Endothelial cell of umbilical vein (primary cell): ENCODE results near the gene PTPRD. TPM values are rescaled to one million over a fixed set of nuclear protein-coding genes. Genes with fewer than 3 reads are reported as not detected.

Experiments
- BruUV-seq: library from RNA; stranded (reverse); fragments of 400-500 nt; replicated peaks from 2 replicates; lab custom pipeline; 2021; lab: Mats Ljungman, UMichigan
- CTCF ChIA-PET: fragments of 300-600, 350-600 bp; sonication (Branson Sonifier 250); formaldehyde crosslinking; loops from one replicate; lab custom pipeline; 2021; ENCODE audit warnings: antibody characterized with exemption, inconsistent platforms; lab: Charles Lee
- POLR2A ChIA-PET: fragments of 300-600, 350-600 bp; sonication (Branson Sonifier 250); formaldehyde crosslinking; loops from one replicate; lab custom pipeline; 2021; ENCODE audit warnings: antibody characterized with exemption, inconsistent platforms; lab: Charles Lee
- DNase-seq: peaks from one replicate; pipeline ENCODE4 v3.0.0-alpha.2; 2011; ENCODE audit warnings: low read depth, low spot score
- FAIRE-seq: peaks from 2 replicates; lab custom pipeline; 2011; peaks lifted over from hg19 to GRCh38; lab: Jason Lieb, UNC
- H2AFZ ChIP-seq: 2 replicates; pipeline ENCODE4 v1.6.0; 2012; ENCODE audit warnings: low read depth, low read length, control low read depth, inconsistent platforms
- H3K27ac ChIP-seq: 2 replicates; pipeline ENCODE4 v1.5.1; 2011; ENCODE audit warnings: low read depth, mild to moderate bottlenecking, control low read depth, low read length, moderate library complexity; ENCODE audit not compliant: insufficient read depth
- H3K27me3 ChIP-seq, 2 experiments: 2 replicates each; pipeline versions ENCODE4 v1.6.0 to v1.6.1; 2011; ENCODE audit warnings: low read length in 2 of 2, mixed read lengths in 1 of 2; ENCODE audit not compliant: control insufficient read depth in 2 of 2, insufficient read depth in 2 of 2
- H3K36me3 ChIP-seq, 2 experiments: 2 replicates in 1 of 2; 3 replicates in 1 of 2; pipeline ENCODE4 v1.5.1; 2011; ENCODE audit warnings: low read length in 2 of 2, mild to moderate bottlenecking in 1 of 2, moderate library complexity in 1 of 2; ENCODE audit not compliant: control insufficient read depth in 2 of 2, insufficient read depth in 2 of 2; ENCODE audit errors: extremely low read depth in 1 of 2
- H3K4me1 ChIP-seq: 3 replicates; pipeline ENCODE4 v1.5.1; 2011; ENCODE audit warnings: mild to moderate bottlenecking, low read length; ENCODE audit not compliant: control insufficient read depth, insufficient read depth; ENCODE audit errors: extremely low read depth
- H3K4me2 ChIP-seq: 2 replicates; pipeline ENCODE4 v1.6.1; 2011; ENCODE audit warnings: low read length, control low read depth, mixed read lengths; ENCODE audit not compliant: insufficient read depth
- H3K4me3 ChIP-seq, 3 experiments: fragments of 200-600 bp in 1 of 3; sonication (generic), shearing (Covaris generic) in 1 of 3; replicated peaks in 1 of 3; 2 replicates each; pipeline ENCODE4 v1.5.1; 2011 to 2016; ENCODE audit warnings: control low read depth in 3 of 3, low read length in 3 of 3, mild to moderate bottlenecking in 2 of 3, inconsistent platforms in 1 of 3, low read depth in 1 of 3, moderate library complexity in 1 of 3; ENCODE audit not compliant: insufficient read depth in 1 of 3
- H3K79me2 ChIP-seq: 2 replicates; pipeline ENCODE4 v1.6.0; 2012; ENCODE audit warnings: low read length, inconsistent platforms; ENCODE audit not compliant: control insufficient read depth, insufficient read depth
- H3K9ac ChIP-seq: replicated peaks from 2 replicates; pipeline ENCODE3; 2011; ENCODE audit warnings: low read length, control low read depth; ENCODE audit not compliant: insufficient read depth; ENCODE audit errors: extremely low read depth
- H3K9me1 ChIP-seq: replicated peaks from 3 replicates; pipeline ENCODE4 v1.6.0; 2011; ENCODE audit warnings: mild to moderate bottlenecking, low read length; ENCODE audit not compliant: control insufficient read depth, insufficient read depth; ENCODE audit errors: extremely low read depth
- H3K9me3 ChIP-seq: replicated peaks from 2 replicates; pipeline ENCODE4 v1.5.1; 2012; ENCODE audit warnings: low read length, inconsistent platforms; ENCODE audit not compliant: control insufficient read depth, insufficient read depth
- H4K20me1 ChIP-seq: replicated peaks from 2 replicates; pipeline ENCODE3; 2011; ENCODE audit warnings: mild to moderate bottlenecking, low read length; ENCODE audit not compliant: control insufficient read depth, insufficient read depth; ENCODE audit errors: extremely low read depth
- EZH2 ChIP-seq: IDR thresholded peaks from 2 replicates; pipeline ENCODE4 v1.6.1; 2012; ENCODE audit warnings: borderline replicate concordance, low read depth, mild to moderate bottlenecking, moderate library complexity, low read length, inconsistent platforms; ENCODE audit not compliant: severe bottlenecking
- FOS ChIP-seq: IDR thresholded peaks from 2 replicates; pipeline ENCODE4 v1.6.1; 2011; ENCODE audit warnings: mild to moderate bottlenecking, low read length, moderate library complexity, borderline replicate concordance; ENCODE audit not compliant: insufficient read depth
- GATA2 ChIP-seq: IDR thresholded peaks from 2 replicates; pipeline ENCODE4 v1.7.0; 2011; ENCODE audit warnings: low read depth, mild to moderate bottlenecking, moderate library complexity, mixed read lengths, low read length; ENCODE audit not compliant: insufficient read length, insufficient read depth
- JUN ChIP-seq: IDR thresholded peaks from 2 replicates; pipeline ENCODE4 v1.6.1; 2011; ENCODE audit warnings: borderline replicate concordance, low read depth; ENCODE audit not compliant: insufficient read length, insufficient read depth
- MAX ChIP-seq: IDR thresholded peaks from 2 replicates; pipeline ENCODE4 v1.6.1; 2011; ENCODE audit not compliant: insufficient read depth, insufficient read length
- MYC ChIP-seq: IDR thresholded peaks from one replicate; pipeline ENCODE4 v1.6.1; 2011; ENCODE audit warnings: mild to moderate bottlenecking, low read depth, low read length
- POLR2A ChIP-seq: IDR thresholded peaks from 2 replicates; pipeline ENCODE4 v1.6.1; 2012; ENCODE audit warnings: low read depth, mild to moderate bottlenecking, control low read depth, low read length
- POLR2AphosphoS5 ChIP-seq: IDR thresholded peaks from 2 replicates; pipeline ENCODE4 v1.6.1; 2012; ENCODE audit warnings: low read depth, mild to moderate bottlenecking, control low read depth, low read length, moderate library complexity; ENCODE audit not compliant: insufficient read depth
- dilution Hi-C: fragments of 300-500 bp; cut with MboI; formaldehyde crosslinking; loops from one replicate; pipeline ENCODE4 v1.15.0; 2019; ENCODE audit warnings: low sequenced_read_pairs; ENCODE audit not compliant: extremely low pct_ligation_motif_present
- intact Hi-C: fragments of 100-400 bp; cut with micrococcal nuclease; formaldehyde crosslinking; loops from one replicate; pipeline ENCODE4 v1.10.0; 2022
- polyA plus RNA-seq, 4 experiments: library from polyadenylated mRNA; depleted of rRNA in 3 of 4; stranded (reverse) in 3 of 4; unstranded in 1 of 4; fragments of >200 nt; gene quantifications; 2 replicates each; pipeline versions ENCODE4 v1.2.1 to v1.2.3, GENCODE V29; 2011 to 2012; ENCODE audit warnings: missing spikeins in 1 of 4
- total RNA-seq: library from RNA; stranded (reverse); gene quantifications from 2 replicates; pipeline ENCODE4 v1.2.3, GENCODE V29; 2021
- TF ChIP-seq, protein P1 (sequence below), 2 donors: IDR thresholded peaks; 1 replicate in 1 of 2; 2 replicates in 1 of 2; pipeline ENCODE4 v1.5.1; 2011; ENCODE audit warnings: low read length in 2 of 2, mild to moderate bottlenecking in 2 of 2, moderate library complexity in 2 of 2, control low read depth in 1 of 2, inconsistent platforms in 1 of 2, low read depth in 1 of 2; ENCODE audit not compliant: insufficient read depth in 1 of 2; ENCODE audit errors: extremely low read depth in 1 of 2

Gene PTPRD
- total and polyA plus RNA-seq, 2 donors (not counting 3 experiments of a cell fraction or from before 2014, with no cell fraction given), result 5.5 to 5.7 TPM

- dilution Hi-C loops, result no loop called here
- H3K4me2 ChIP-seq, result no peak overlapping the region
- no peaks in the 10 kb centered on the region for H3K9me1 ChIP-seq
- no peaks in the 10 kb centered on the region for H4K20me1 ChIP-seq
- no peak for TF ChIP-seq POLR2A
- TF ChIP-seq EZH2, result no peak
- TF ChIP-seq POLR2AphosphoS5, result no peak
- no peak for TF ChIP-seq GATA2
- TF ChIP-seq FOS, result no peak
- no peak for TF ChIP-seq MAX
- TF ChIP-seq JUN, result no peak
- TF ChIP-seq MYC, result no peak
- TF ChIP-seq, protein P1, sequence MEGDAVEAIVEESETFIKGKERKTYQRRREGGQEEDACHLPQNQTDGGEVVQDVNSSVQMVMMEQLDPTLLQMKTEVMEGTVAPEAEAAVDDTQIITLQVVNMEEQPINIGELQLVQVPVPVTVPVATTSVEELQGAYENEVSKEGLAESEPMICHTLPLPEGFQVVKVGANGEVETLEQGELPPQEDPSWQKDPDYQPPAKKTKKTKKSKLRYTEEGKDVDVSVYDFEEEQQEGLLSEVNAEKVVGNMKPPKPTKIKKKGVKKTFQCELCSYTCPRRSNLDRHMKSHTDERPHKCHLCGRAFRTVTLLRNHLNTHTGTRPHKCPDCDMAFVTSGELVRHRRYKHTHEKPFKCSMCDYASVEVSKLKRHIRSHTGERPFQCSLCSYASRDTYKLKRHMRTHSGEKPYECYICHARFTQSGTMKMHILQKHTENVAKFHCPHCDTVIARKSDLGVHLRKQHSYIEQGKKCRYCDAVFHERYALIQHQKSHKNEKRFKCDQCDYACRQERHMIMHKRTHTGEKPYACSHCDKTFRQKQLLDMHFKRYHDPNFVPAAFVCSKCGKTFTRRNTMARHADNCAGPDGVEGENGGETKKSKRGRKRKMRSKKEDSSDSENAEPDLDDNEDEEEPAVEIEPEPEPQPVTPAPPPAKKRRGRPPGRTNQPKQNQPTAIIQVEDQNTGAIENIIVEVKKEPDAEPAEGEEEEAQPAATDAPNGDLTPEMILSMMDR (IDR thresholded peaks at IDR 0.05; ENCODE audit: extremely low read depth in 1 of 2, insufficient read depth in 1 of 2, low read depth in 1 of 2, low read length in 2 of 2), result no peak
- no peak overlapping the region for H3K27ac ChIP-seq
- H3K9me3 ChIP-seq, result no peaks in the 10 kb centered on the region
- H2AFZ ChIP-seq, result no peak overlapping the region
- intact Hi-C loops, result no loop called here
- ChIA-PET CTCF (no interaction called here), POLR2A (no interaction called here)
- no peaks in the 10 kb centered on the region for H3K79me2 ChIP-seq
- H3K36me3 ChIP-seq, result no peaks in the 10 kb centered on the region
- BruUV-seq, result no TSS peak
- H3K27me3 ChIP-seq, result no peaks in the 10 kb centered on the region
- no peaks in the 10 kb centered on the region for H3K4me1 ChIP-seq
- FAIRE-seq (no peak), DNase-seq (no peak)
- H3K9ac ChIP-seq, result no peak overlapping the region
- H3K4me3 ChIP-seq, result no peak overlapping the region
These were observed 1833.3 kb downstream of the PTPRD start for GRCh38 chr9:8779478-8779877.
